GM23338 (cell line): ENCODE results near the gene ALOX5AP.

Experiments used
- CREB1 ChIP-seq: fragments of 250-450 bp; sonication (Bioruptor Pico); IDR thresholded peaks from 2 replicates; pipeline ENCODE4 v1.5.0; 2020; ENCODE audit warnings: low read depth, mild to moderate bottlenecking, moderate library complexity
- CTCF ChIP-seq, 2 experiments: fragments of 200-600 bp in 1 of 2; sonication (generic) in 1 of 2; conservative IDR thresholded peaks; 2 replicates each; pipeline versions ENCODE4 v1.5.1 to v1.6.1; 2016 to 2017; ENCODE audit warnings: antibody characterized with exemption in 2 of 2, low read depth in 2 of 2, mild to moderate bottlenecking in 2 of 2, moderate library complexity in 1 of 2
- EZH2 ChIP-seq: fragments of 200-600 bp; sonication (generic); IDR thresholded peaks from one replicate; pipeline ENCODE4 v1.8.0; 2017; ENCODE audit warnings: antibody characterized with exemption, mild to moderate bottlenecking, low read depth; ENCODE audit not compliant: unreplicated experiment
- EZH2phosphoT487 ChIP-seq: fragments of 200-600 bp; sonication (generic); IDR thresholded peaks from one replicate; pipeline ENCODE4 v1.8.1; 2018; ENCODE audit warnings: antibody characterized with exemption; ENCODE audit not compliant: unreplicated experiment
- JUNB ChIP-seq: IDR thresholded peaks from one replicate; pipeline ENCODE4 v1.6.1; 2016; ENCODE audit warnings: antibody characterized with exemption; ENCODE audit not compliant: unreplicated experiment
- NANOG ChIP-seq: IDR thresholded peaks from 2 replicates; pipeline ENCODE4 v1.6.1; 2016; ENCODE audit warnings: antibody characterized with exemption, borderline replicate concordance
- POLR2AphosphoS5 ChIP-seq: IDR thresholded peaks from 2 replicates; pipeline ENCODE4 v1.6.1; 2016; ENCODE audit warnings: antibody characterized with exemption, low read depth
- STAT1 ChIP-seq: IDR thresholded peaks from one replicate; pipeline ENCODE4 v1.6.1; 2016; ENCODE audit warnings: antibody characterized with exemption; ENCODE audit not compliant: unreplicated experiment
- ZNF114 ChIP-seq: fragments of 250-450 bp; sonication (Bioruptor Pico); IDR thresholded peaks from 2 replicates; pipeline ENCODE4 v1.5.0; 2020; ENCODE audit warnings: mild to moderate bottlenecking, moderate library complexity
- ZNF331 ChIP-seq: fragments of 250-450 bp; sonication (Bioruptor Pico); IDR thresholded peaks from 2 replicates; pipeline ENCODE4 v1.5.0; 2020; ENCODE audit warnings: low read depth, mild to moderate bottlenecking, moderate library complexity
- TF ChIP-seq, protein P1 (sequence below): IDR thresholded peaks from one replicate; pipeline ENCODE4 v1.6.1; 2018; ENCODE audit warnings: antibody characterized with exemption; ENCODE audit not compliant: unreplicated experiment
- TF ChIP-seq, protein P2 (sequence below): IDR thresholded peaks from 2 replicates; pipeline ENCODE4 v1.6.1; 2016; ENCODE audit warnings: antibody characterized with exemption

DNA sequence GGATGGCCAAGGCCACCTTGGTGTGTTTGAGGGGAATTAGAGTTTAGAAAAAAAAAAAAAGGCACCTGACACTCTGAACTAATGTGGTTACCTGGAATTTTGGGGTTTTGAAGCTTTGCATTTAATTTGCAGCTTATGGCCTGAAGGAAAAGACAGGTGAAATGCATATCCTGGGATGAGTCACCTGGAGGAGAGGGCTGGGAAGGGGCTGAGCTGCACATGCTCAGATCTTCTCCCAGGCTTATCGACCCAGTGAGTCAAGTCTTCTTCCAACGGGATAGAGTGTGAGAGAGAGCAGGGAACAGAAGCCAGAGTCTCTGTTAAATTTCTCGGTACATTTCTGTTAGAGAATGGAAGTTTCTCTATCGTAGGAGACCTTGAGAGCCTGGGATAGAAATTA, 29.7 kb upstream of the ALOX5AP start:
- TF ChIP-seq CTCF (conservative IDR thresholded peaks at IDR 0.05; ENCODE audit: low read depth in 2 of 2) (no peak), NANOG (no peak), JUNB (no peak), EZH2phosphoT487 (no peak), EZH2 (no peak), POLR2AphosphoS5 (no peak), ZNF114 (CRISPR knock-in tag) (no peak), CREB1 (CRISPR knock-in tag) (no peak), ZNF331 (CRISPR knock-in tag) (no peak), STAT1 (no peak)
- TF ChIP-seq, protein P1, sequence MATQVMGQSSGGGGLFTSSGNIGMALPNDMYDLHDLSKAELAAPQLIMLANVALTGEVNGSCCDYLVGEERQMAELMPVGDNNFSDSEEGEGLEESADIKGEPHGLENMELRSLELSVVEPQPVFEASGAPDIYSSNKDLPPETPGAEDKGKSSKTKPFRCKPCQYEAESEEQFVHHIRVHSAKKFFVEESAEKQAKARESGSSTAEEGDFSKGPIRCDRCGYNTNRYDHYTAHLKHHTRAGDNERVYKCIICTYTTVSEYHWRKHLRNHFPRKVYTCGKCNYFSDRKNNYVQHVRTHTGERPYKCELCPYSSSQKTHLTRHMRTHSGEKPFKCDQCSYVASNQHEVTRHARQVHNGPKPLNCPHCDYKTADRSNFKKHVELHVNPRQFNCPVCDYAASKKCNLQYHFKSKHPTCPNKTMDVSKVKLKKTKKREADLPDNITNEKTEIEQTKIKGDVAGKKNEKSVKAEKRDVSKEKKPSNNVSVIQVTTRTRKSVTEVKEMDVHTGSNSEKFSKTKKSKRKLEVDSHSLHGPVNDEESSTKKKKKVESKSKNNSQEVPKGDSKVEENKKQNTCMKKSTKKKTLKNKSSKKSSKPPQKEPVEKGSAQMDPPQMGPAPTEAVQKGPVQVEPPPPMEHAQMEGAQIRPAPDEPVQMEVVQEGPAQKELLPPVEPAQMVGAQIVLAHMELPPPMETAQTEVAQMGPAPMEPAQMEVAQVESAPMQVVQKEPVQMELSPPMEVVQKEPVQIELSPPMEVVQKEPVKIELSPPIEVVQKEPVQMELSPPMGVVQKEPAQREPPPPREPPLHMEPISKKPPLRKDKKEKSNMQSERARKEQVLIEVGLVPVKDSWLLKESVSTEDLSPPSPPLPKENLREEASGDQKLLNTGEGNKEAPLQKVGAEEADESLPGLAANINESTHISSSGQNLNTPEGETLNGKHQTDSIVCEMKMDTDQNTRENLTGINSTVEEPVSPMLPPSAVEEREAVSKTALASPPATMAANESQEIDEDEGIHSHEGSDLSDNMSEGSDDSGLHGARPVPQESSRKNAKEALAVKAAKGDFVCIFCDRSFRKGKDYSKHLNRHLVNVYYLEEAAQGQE: no peak
- TF ChIP-seq, protein P2, sequence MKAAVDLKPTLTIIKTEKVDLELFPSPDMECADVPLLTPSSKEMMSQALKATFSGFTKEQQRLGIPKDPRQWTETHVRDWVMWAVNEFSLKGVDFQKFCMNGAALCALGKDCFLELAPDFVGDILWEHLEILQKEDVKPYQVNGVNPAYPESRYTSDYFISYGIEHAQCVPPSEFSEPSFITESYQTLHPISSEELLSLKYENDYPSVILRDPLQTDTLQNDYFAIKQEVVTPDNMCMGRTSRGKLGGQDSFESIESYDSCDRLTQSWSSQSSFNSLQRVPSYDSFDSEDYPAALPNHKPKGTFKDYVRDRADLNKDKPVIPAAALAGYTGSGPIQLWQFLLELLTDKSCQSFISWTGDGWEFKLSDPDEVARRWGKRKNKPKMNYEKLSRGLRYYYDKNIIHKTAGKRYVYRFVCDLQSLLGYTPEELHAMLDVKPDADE: no peak
